Measurements from ENCODE around the gene MRTFB.

- TF ChIP-seq CTCF (IDR thresholded peaks at IDR 0.05) = no peak
- no peak for TF ChIP-seq POLR2A (IDR thresholded peaks at IDR 0.05)
These were observed 27.0 kb downstream of the MRTFB start for GRCh38 chr16:14098081-14098480.
